Sigmoid colon (tissue), 4 donors: ENCODE results near the gene ACTA2.

Source experiments
- CTCF ChIP-seq, 4 experiments: fragments of 450-650 bp in 3 of 4; fragments of 200-600 bp in 1 of 4; IDR thresholded peaks; one replicate each; pipeline ENCODE4 v1.5.1; 2016 to 2019; ENCODE audit warnings: antibody characterized with exemption in 4 of 4, mild to moderate bottlenecking in 3 of 4, moderate library complexity in 2 of 4
- EP300 ChIP-seq, 4 donors: sonication (generic); formaldehyde crosslinking; IDR thresholded peaks; one replicate each; pipeline ENCODE4 v1.6.1; 2017; ENCODE audit warnings: antibody characterized with exemption in 4 of 4
- POLR2A ChIP-seq, 2 donors: fragments of 450-650 bp; IDR thresholded peaks; one replicate each; pipeline ENCODE4 v1.6.1; 2016; ENCODE audit warnings: antibody characterized with exemption in 2 of 2, mild to moderate bottlenecking in 2 of 2, moderate library complexity in 2 of 2

- TF ChIP-seq EP300 (IDR thresholded peaks at IDR 0.05) (no peak), CTCF (IDR thresholded peaks at IDR 0.05) (no peak), POLR2A (IDR thresholded peaks at IDR 0.05) (no peak)
Observed at GRCh38 chr10:88961266-88961665, 8.7 kb upstream of the ACTA2 start.
